ENCODE results near the gene C7orf25. TPM values are rescaled to one million over a fixed set of nuclear protein-coding genes. Genes with fewer than 3 reads are reported as not detected.

C7orf25 gene
- total and polyA plus RNA-seq, 10 of the 15 experiments (the other 5 are each of a cell fraction or from before 2014, with no cell fraction given): 0.63 to 3.2 (median 1.7) TPM

- TF ChIP-seq MLLT1 (IDR thresholded peaks at IDR 0.05): no peak
- peak; percentile 77 for TF ChIP-seq RELA (IDR thresholded peaks at IDR 0.05; ENCODE audit: borderline replicate concordance, partially characterized antibody)
- TF ChIP-seq RAD51 (IDR thresholded peaks at IDR 0.05): peak; percentile 93
- TF ChIP-seq SP1 (IDR thresholded peaks at IDR 0.05; ENCODE audit: low read depth, low read length): peak; percentile 24
- 0 out of 2 replicates have a peak, but pooled peaks have one; percentile 22 for TF ChIP-seq ZNF24 (IDR thresholded peaks at IDR 0.05)
- TF ChIP-seq, protein P1, sequence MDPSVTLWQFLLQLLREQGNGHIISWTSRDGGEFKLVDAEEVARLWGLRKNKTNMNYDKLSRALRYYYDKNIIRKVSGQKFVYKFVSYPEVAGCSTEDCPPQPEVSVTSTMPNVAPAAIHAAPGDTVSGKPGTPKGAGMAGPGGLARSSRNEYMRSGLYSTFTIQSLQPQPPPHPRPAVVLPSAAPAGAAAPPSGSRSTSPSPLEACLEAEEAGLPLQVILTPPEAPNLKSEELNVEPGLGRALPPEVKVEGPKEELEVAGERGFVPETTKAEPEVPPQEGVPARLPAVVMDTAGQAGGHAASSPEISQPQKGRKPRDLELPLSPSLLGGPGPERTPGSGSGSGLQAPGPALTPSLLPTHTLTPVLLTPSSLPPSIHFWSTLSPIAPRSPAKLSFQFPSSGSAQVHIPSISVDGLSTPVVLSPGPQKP (IDR thresholded peaks at IDR 0.05; ENCODE audit: low read depth, low read length): no peak
- TF ChIP-seq KDM1A (IDR thresholded peaks at IDR 0.05; ENCODE audit: borderline replicate concordance): no peak
- no peak for TF ChIP-seq RAD21 (IDR thresholded peaks at IDR 0.05; ENCODE audit: insufficient read depth, low read depth, low read length)
- TF ChIP-seq SMARCA5 (IDR thresholded peaks at IDR 0.05): peak; percentile 84
- TF ChIP-seq EGR1 (IDR thresholded peaks at IDR 0.05; ENCODE audit: borderline replicate concordance in 1 of 2, low read depth in 2 of 2, low read length in 2 of 2): peak in 1 of 2 experiments; percentile 36; a peak in 1 of 3 replicates
- TF ChIP-seq POLR2A (IDR thresholded peaks at IDR 0.05; ENCODE audit: low read depth, low read length): peak; percentile 72
- TF ChIP-seq, protein P2, sequence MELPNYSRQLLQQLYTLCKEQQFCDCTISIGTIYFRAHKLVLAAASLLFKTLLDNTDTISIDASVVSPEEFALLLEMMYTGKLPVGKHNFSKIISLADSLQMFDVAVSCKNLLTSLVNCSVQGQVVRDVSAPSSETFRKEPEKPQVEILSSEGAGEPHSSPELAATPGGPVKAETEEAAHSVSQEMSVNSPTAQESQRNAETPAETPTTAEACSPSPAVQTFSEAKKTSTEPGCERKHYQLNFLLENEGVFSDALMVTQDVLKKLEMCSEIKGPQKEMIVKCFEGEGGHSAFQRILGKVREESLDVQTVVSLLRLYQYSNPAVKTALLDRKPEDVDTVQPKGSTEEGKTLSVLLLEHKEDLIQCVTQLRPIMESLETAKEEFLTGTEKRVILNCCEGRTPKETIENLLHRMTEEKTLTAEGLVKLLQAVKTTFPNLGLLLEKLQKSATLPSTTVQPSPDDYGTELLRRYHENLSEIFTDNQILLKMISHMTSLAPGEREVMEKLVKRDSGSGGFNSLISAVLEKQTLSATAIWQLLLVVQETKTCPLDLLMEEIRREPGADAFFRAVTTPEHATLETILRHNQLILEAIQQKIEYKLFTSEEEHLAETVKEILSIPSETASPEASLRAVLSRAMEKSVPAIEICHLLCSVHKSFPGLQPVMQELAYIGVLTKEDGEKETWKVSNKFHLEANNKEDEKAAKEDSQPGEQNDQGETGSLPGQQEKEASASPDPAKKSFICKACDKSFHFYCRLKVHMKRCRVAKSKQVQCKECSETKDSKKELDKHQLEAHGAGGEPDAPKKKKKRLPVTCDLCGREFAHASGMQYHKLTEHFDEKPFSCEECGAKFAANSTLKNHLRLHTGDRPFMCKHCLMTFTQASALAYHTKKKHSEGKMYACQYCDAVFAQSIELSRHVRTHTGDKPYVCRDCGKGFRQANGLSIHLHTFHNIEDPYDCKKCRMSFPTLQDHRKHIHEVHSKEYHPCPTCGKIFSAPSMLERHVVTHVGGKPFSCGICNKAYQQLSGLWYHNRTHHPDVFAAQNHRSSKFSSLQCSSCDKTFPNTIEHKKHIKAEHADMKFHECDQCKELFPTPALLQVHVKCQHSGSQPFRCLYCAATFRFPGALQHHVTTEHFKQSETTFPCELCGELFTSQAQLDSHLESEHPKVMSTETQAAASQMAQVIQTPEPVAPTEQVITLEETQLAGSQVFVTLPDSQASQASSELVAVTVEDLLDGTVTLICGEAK (IDR thresholded peaks at IDR 0.05; ENCODE audit: borderline replicate concordance): peak; percentile 57; the same call in 1 of the 2 replicates
- no peak for TF ChIP-seq ZNF274 (IDR thresholded peaks at IDR 0.05; ENCODE audit: insufficient read depth, insufficient read length)
- no peak for TF ChIP-seq ZBTB11 (CRISPR knock-in tag; IDR thresholded peaks at IDR 0.05)
- no peak for TF ChIP-seq ZNF622 (IDR thresholded peaks at IDR 0.05)
- peak; percentile 53; the same call in 1 of the 2 replicates for TF ChIP-seq BACH1 (IDR thresholded peaks at IDR 0.05; ENCODE audit: borderline replicate concordance)
- no peak for TF ChIP-seq ZNF384 (IDR thresholded peaks at IDR 0.05; ENCODE audit: borderline replicate concordance, low read depth, low read length)
Observed at GRCh38 chr7:42911454-42912447, at the start of gene C7orf25 (continued).

All from GM12878 (cell line).